Type B pancreatic cell (in vitro differentiated cells): ENCODE data around the gene ALLC. TPM values are rescaled to one million over a fixed set of nuclear protein-coding genes. Genes with fewer than 3 reads are reported as not detected.

Experiments
- DNase-seq: peaks from one replicate; pipeline ENCODE4 v3.0.0; 2021; ENCODE audit warnings: mixed read lengths; ENCODE audit not compliant: unreplicated experiment; ENCODE audit errors: extremely low spot score
- H3K27ac Mint-ChIP-seq: 2 replicates; pipeline ENCODE4 v1.8.0; 2021; ENCODE audit warnings: mild to moderate bottlenecking, mixed read lengths
- H3K27me3 Mint-ChIP-seq: 2 replicates; pipeline ENCODE4 v1.8.0; 2021; ENCODE audit warnings: mixed read lengths
- H3K36me3 Mint-ChIP-seq: 2 replicates; pipeline ENCODE4 v1.8.0; 2021; ENCODE audit warnings: mixed read lengths
- H3K4me1 Mint-ChIP-seq: one replicate; pipeline ENCODE4 v1.8.0; 2021; ENCODE audit warnings: mixed read lengths; ENCODE audit not compliant: unreplicated experiment
- H3K4me3 Mint-ChIP-seq: 2 replicates; pipeline ENCODE4 v1.8.0; 2021; ENCODE audit warnings: mild to moderate bottlenecking, mixed read lengths
- H3K9me3 Mint-ChIP-seq: 2 replicates; pipeline ENCODE4 v1.8.0; 2021; ENCODE audit warnings: mixed read lengths
- CTCF ChIP-seq: fragments of 200-600 bp; sonication (generic); conservative IDR thresholded peaks from 2 replicates; pipeline ENCODE4 v1.5.0; 2021; ENCODE audit warnings: antibody characterized with exemption, mild to moderate bottlenecking
- total RNA-seq: library from RNA; stranded (reverse); gene quantifications from 2 replicates; pipeline ENCODE4 v1.2.1, GENCODE V29; 2021; ENCODE audit warnings: low replicate concordance

Gene ALLC
- total RNA-seq, 1 donor from 2014 or later, result not detected

- Mint-ChIP-seq H3K27me3 (peaks cover 52% of the 10 kb centered on the region), H3K4me1 (peaks cover 10% of the 10 kb centered on the region), H3K4me3 (no peak overlapping the region), H3K27ac (no peak overlapping the region), H3K36me3 (no peaks in the 10 kb centered on the region), H3K9me3 (peaks cover 6% of the 10 kb centered on the region)
- no peak for TF ChIP-seq CTCF
- no peak for DNase-seq
Observed at GRCh38 chr2:3725002-3725401, 67.0 kb downstream of the ALLC start.

GRCh38 chr2:3725458-3726250, 67.7 kb downstream of the ALLC start:
- no peak for TF ChIP-seq CTCF
- DNase-seq, result no peak
- Mint-ChIP-seq H3K9me3 (no peaks in the 10 kb centered on the region), H3K4me1 (peaks cover 10% of the 10 kb centered on the region), H3K27me3 (peaks cover 46% of the 10 kb centered on the region), H3K36me3 (no peaks in the 10 kb centered on the region), H3K4me3 (no peak overlapping the region), H3K27ac (no peak overlapping the region)

GRCh38 chr2:3726511-3726910, 68.5 kb downstream of the ALLC start:
- TF ChIP-seq CTCF, result no peak
- Mint-ChIP-seq H3K9me3 (no peaks in the 10 kb centered on the region), H3K4me1 (peaks cover 10% of the 10 kb centered on the region), H3K36me3 (no peaks in the 10 kb centered on the region), H3K27me3 (peaks cover 40% of the 10 kb centered on the region), H3K27ac (no peak overlapping the region), H3K4me3 (no peak overlapping the region)
- no peak for DNase-seq

- Mint-ChIP-seq H3K4me1 (peaks cover 10% of the 10 kb centered on the region), H3K9me3 (no peaks in the 10 kb centered on the region), H3K27me3 (peaks cover 44% of the 10 kb centered on the region), H3K36me3 (no peaks in the 10 kb centered on the region), H3K4me3 (peak overlapping the region; percentile 55), H3K27ac (peak overlapping the region; percentile 67)
- no peak for TF ChIP-seq CTCF
- no peak for DNase-seq
Observed at GRCh38 chr2:3727397-3728045, 69.5 kb downstream of the ALLC start.

GRCh38 chr2:3728104-3729054, 70.4 kb downstream of the ALLC start:
- TF ChIP-seq CTCF, result peak; percentile 84
- Mint-ChIP-seq H3K36me3 (no peaks in the 10 kb centered on the region), H3K9me3 (no peaks in the 10 kb centered on the region), H3K4me3 (peak overlapping the region; percentile 55), H3K27me3 (peaks cover 39% of the 10 kb centered on the region), H3K27ac (peak overlapping the region; percentile 67), H3K4me1 (peaks cover 10% of the 10 kb centered on the region)
- DNase-seq, result no peak
